ENCODE measurements around the gene ERG28.

Gene ERG28

DNA sequence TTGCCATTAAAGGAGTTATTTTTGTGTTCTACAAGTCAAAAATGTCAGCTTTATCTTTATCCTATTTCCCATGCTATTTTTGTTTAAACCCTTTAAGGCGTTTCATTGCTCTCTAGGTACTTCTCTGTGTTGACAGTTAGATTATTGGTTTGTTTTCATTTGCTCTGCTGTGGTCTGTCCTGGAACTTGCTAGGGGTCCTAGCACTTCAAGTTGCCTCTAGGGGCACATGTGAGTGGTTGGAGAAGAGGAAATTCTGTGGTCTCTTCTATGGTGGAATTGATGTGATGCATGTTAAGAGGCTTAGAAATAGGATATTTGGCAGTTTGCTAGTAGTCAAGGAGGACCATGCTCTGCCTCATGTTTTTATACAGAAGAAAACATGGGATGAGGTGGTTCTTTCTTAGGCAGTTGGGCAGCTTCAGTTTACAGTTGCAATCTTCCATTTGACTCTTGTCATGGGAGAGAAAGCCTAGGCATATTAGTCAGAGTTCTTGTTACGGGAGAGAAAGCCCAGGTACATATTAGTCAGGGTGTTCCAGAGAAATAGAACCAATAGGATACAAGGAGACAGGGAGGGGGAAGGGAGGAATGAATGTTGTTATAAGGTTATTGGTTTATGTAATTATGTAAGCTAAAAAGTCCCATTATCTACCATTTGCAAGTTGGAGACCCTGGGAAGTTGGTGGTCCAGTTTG lies 14.7 kb upstream of the ERG28 start:
- no peak overlapping the region for H3K4me3 ChIP-seq (ENCODE audit: insufficient read length, low read depth)
- no peaks in the 10 kb centered on the region for H3K4me1 ChIP-seq (ENCODE audit: insufficient read depth, insufficient read length)
- no peak for DNase-seq (ENCODE audit: low read depth, low spot score)
- peaks cover 3% of the 10 kb centered on the region for H3K36me3 ChIP-seq (ENCODE audit: insufficient read depth, insufficient read length, low read length)
- H3K9me3 ChIP-seq (ENCODE audit: insufficient read depth, low read length), result no peaks in the 10 kb centered on the region
- H3K27me3 ChIP-seq (ENCODE audit: insufficient read depth, insufficient read length), result no peaks in the 10 kb centered on the region
- H3K9ac ChIP-seq (ENCODE audit: insufficient read length, low read depth), result no peak overlapping the region
- no peak for TF ChIP-seq YY1 (IDR thresholded peaks at IDR 0.05; ENCODE audit: insufficient read depth, insufficient read length)
- no peak for TF ChIP-seq SUZ12 (IDR thresholded peaks at IDR 0.05; ENCODE audit: extremely low read depth, insufficient read depth, insufficient read length)
- TF ChIP-seq ZNF274 (IDR thresholded peaks at IDR 0.05; ENCODE audit: low read depth, low read length), result no peak

GRCh38 chr14:75673345-75674035 lies 12.8 kb upstream of the ERG28 start:
- H3K27me3 ChIP-seq (ENCODE audit: insufficient read depth, insufficient read length), result no peaks in the 10 kb centered on the region
- H3K4me1 ChIP-seq (ENCODE audit: insufficient read depth, insufficient read length), result no peaks in the 10 kb centered on the region
- no peak overlapping the region for H3K4me3 ChIP-seq (ENCODE audit: insufficient read length, low read depth)
- no peak for DNase-seq (ENCODE audit: low read depth, low spot score)
- TF ChIP-seq ZNF274 (IDR thresholded peaks at IDR 0.05; ENCODE audit: low read depth, low read length) (no peak), YY1 (IDR thresholded peaks at IDR 0.05; ENCODE audit: insufficient read depth, insufficient read length) (no peak), SUZ12 (IDR thresholded peaks at IDR 0.05; ENCODE audit: extremely low read depth, insufficient read depth, insufficient read length) (no peak)
- H3K36me3 ChIP-seq (ENCODE audit: insufficient read depth, insufficient read length, low read length), result peaks cover 15% of the 10 kb centered on the region
- H3K9ac ChIP-seq (ENCODE audit: insufficient read length, low read depth), result no peak overlapping the region
- no peaks in the 10 kb centered on the region for H3K9me3 ChIP-seq (ENCODE audit: insufficient read depth, low read length)

DNA sequence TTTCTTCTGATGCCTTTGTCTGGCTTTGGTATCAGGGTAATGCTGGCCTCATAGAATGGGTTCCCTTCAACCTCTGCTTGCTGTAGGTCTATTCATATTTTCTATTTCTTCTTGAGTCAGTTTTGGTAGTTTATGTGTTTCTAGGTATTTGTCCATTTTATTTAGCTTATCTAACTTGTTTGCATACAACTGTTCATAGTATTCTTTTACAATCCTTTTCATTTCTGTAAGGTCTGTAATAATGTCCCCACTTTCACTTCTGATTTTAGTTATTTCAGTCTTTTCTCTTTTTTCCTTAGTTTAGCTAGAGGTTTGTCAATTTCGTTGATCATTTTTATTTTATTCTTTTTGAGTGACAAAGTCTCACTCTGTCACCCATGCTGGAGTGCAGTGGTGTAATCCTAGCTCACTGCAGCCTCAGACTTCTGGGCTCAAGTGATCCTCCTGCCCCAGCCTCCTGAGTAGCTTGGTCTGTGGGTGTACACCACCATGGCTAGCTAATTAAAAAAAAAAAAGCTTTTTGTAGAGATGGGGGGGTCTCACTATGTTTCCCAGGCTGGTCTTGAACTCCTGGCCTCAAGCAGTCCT lies 12.0 kb upstream of the ERG28 start:
- Histone ChIP-seq H3K9ac (ENCODE audit: insufficient read length, low read depth) (no peak overlapping the region), H3K9me3 (ENCODE audit: insufficient read depth, low read length) (no peaks in the 10 kb centered on the region), H3K4me1 (ENCODE audit: insufficient read depth, insufficient read length) (no peaks in the 10 kb centered on the region), H3K4me3 (ENCODE audit: insufficient read length, low read depth) (no peak overlapping the region), H3K36me3 (ENCODE audit: insufficient read depth, insufficient read length, low read length) (peaks cover 15% of the 10 kb centered on the region), H3K27me3 (ENCODE audit: insufficient read depth, insufficient read length) (no peaks in the 10 kb centered on the region)
- no peak for DNase-seq (ENCODE audit: low read depth, low spot score)
- TF ChIP-seq SUZ12 (IDR thresholded peaks at IDR 0.05; ENCODE audit: extremely low read depth, insufficient read depth, insufficient read length), result no peak
- no peak for TF ChIP-seq ZNF274 (IDR thresholded peaks at IDR 0.05; ENCODE audit: low read depth, low read length)
- no peak for TF ChIP-seq YY1 (IDR thresholded peaks at IDR 0.05; ENCODE audit: insufficient read depth, insufficient read length)

- Histone ChIP-seq H3K36me3 (ENCODE audit: insufficient read depth, insufficient read length, low read length) (peaks cover 43% of the 10 kb centered on the region), H3K9ac (ENCODE audit: insufficient read length, low read depth) (no peak overlapping the region), H3K4me1 (ENCODE audit: insufficient read depth, insufficient read length) (no peaks in the 10 kb centered on the region), H3K4me3 (ENCODE audit: insufficient read length, low read depth) (no peak overlapping the region), H3K9me3 (ENCODE audit: insufficient read depth, low read length) (no peaks in the 10 kb centered on the region), H3K27me3 (ENCODE audit: insufficient read depth, insufficient read length) (no peaks in the 10 kb centered on the region)
- TF ChIP-seq YY1 (IDR thresholded peaks at IDR 0.05; ENCODE audit: insufficient read depth, insufficient read length) (no peak), ZNF274 (IDR thresholded peaks at IDR 0.05; ENCODE audit: low read depth, low read length) (no peak), SUZ12 (IDR thresholded peaks at IDR 0.05; ENCODE audit: extremely low read depth, insufficient read depth, insufficient read length) (no peak)
- DNase-seq (ENCODE audit: low read depth, low spot score), result no peak
Measured at GRCh38 chr14:75667099-75667765, 6.6 kb upstream of the ERG28 start.

DNA sequence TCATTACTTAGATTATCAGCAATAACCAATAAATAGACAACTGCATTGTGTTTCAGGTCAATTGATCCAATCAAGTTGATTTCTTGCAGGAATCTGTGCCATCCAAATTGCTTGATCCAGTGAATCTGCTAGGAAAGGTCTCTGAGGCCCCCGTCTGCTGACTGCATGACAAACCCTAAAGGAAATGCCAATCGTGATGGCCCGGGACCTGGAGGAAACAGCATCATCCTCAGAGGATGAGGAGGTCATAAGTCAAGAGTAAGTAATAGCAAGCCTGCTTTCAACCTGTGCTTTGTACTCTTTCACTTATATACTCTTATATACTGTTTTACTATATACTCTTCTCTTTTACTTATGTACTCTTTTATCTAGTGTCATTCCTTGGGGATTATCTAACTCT lies 2.3 kb upstream of the ERG28 start:
- TF ChIP-seq ZNF274 (IDR thresholded peaks at IDR 0.05; ENCODE audit: low read depth, low read length), result no peak
- TF ChIP-seq SUZ12 (IDR thresholded peaks at IDR 0.05; ENCODE audit: extremely low read depth, insufficient read depth, insufficient read length), result no peak
- no peak for TF ChIP-seq YY1 (IDR thresholded peaks at IDR 0.05; ENCODE audit: insufficient read depth, insufficient read length)
- no peak overlapping the region for H3K4me3 ChIP-seq (ENCODE audit: insufficient read length, low read depth)
- H3K27me3 ChIP-seq (ENCODE audit: insufficient read depth, insufficient read length), result no peaks in the 10 kb centered on the region
- no peak for DNase-seq (ENCODE audit: low read depth, low spot score)
- H3K36me3 ChIP-seq (ENCODE audit: insufficient read depth, insufficient read length, low read length), result peaks cover 33% of the 10 kb centered on the region
- no peaks in the 10 kb centered on the region for H3K9me3 ChIP-seq (ENCODE audit: insufficient read depth, low read length)
- H3K9ac ChIP-seq (ENCODE audit: insufficient read length, low read depth), result peak overlapping the region; percentile 21
- no peaks in the 10 kb centered on the region for H3K4me1 ChIP-seq (ENCODE audit: insufficient read depth, insufficient read length)

GRCh38 chr14:75661499-75661814 lies 781 bp upstream of the ERG28 start:
- DNase-seq (ENCODE audit: low read depth, low spot score), result no peak
- no peaks in the 10 kb centered on the region for H3K9me3 ChIP-seq (ENCODE audit: insufficient read depth, low read length)
- H3K9ac ChIP-seq (ENCODE audit: insufficient read length, low read depth), result peak overlapping the region; percentile 85
- no peaks in the 10 kb centered on the region for H3K4me1 ChIP-seq (ENCODE audit: insufficient read depth, insufficient read length)
- no peak for TF ChIP-seq ZNF274 (IDR thresholded peaks at IDR 0.05; ENCODE audit: low read depth, low read length)
- TF ChIP-seq SUZ12 (IDR thresholded peaks at IDR 0.05; ENCODE audit: extremely low read depth, insufficient read depth, insufficient read length), result no peak
- no peak for TF ChIP-seq YY1 (IDR thresholded peaks at IDR 0.05; ENCODE audit: insufficient read depth, insufficient read length)
- H3K27me3 ChIP-seq (ENCODE audit: insufficient read depth, insufficient read length), result no peaks in the 10 kb centered on the region
- peak overlapping the region; percentile 80 for H3K4me3 ChIP-seq (ENCODE audit: insufficient read length, low read depth)
- peaks cover 40% of the 10 kb centered on the region for H3K36me3 ChIP-seq (ENCODE audit: insufficient read depth, insufficient read length, low read length)

DNA sequence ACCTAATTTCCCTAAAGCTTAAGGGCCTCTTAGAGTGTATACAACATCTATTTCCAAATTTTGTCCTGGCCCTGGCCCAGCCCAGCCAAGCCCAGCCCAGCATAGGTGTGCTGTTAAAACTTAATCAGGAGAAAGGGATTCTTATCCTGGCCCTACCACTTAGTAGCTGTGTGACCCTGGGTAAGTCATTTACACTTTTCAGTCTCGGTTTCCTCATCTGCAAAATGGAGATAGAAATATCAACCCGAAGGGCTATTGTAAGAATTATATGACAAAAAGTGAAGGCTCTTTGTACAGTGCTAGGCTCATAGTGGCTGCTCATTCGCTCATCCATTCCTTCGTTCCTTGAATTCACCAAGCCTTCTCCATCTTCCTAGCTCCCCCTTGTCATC lies 442 bp downstream of the ERG28 start:
- Histone ChIP-seq H3K27me3 (ENCODE audit: insufficient read depth, insufficient read length) (no peaks in the 10 kb centered on the region), H3K4me3 (ENCODE audit: insufficient read length, low read depth) (peak overlapping the region; percentile 80), H3K36me3 (ENCODE audit: insufficient read depth, insufficient read length, low read length) (peaks cover 50% of the 10 kb centered on the region), H3K9ac (ENCODE audit: insufficient read length, low read depth) (peak overlapping the region; percentile 76), H3K9me3 (ENCODE audit: insufficient read depth, low read length) (no peaks in the 10 kb centered on the region), H3K4me1 (ENCODE audit: insufficient read depth, insufficient read length) (no peaks in the 10 kb centered on the region)
- TF ChIP-seq SUZ12 (IDR thresholded peaks at IDR 0.05; ENCODE audit: extremely low read depth, insufficient read depth, insufficient read length), result no peak
- no peak for TF ChIP-seq YY1 (IDR thresholded peaks at IDR 0.05; ENCODE audit: insufficient read depth, insufficient read length)
- TF ChIP-seq ZNF274 (IDR thresholded peaks at IDR 0.05; ENCODE audit: low read depth, low read length), result no peak
- DNase-seq (ENCODE audit: low read depth, low spot score), result no peak
